Measurements from ENCODE around the gene UBL7.

DNA sequence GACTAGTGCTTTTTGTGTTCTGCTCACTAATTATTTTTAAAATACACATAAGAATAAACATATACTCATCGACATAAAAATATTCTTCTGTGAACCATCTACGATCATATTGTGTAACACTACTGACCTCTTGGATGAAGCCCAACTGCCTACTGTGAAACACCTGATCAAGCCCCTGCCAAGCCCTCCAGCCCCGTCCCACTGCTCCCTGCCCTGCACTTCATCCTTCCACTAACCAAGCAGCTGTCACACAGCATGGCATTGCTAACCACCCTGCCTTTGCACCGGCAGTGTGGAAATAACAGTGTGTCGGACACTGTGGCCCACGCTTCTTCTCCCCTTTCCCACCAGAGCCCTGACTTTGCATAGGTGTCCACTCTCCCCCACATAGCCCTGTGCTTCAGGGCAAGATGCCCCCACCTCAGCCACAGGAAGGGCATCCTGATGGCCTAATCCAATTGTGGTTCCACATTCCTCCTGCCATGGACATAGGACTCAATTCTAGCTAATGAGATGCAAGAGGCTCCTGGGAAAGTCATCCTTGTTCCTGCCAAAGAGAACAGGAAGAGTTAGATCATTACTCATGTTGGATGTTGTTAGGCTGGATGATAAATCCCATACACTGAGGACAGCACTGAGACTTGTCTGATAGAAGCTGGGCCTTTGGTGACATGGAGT lies 45.0 kb upstream of the UBL7 start:
- TF ChIP-seq CTCF (IDR thresholded peaks at IDR 0.05; ENCODE audit: low read depth, low read length, missing input control) (no peak), GABPA (IDR thresholded peaks at IDR 0.05 in 1 of 2, conservative IDR thresholded peaks at IDR 0.05 in 1 of 2) (no peak), YY1 (IDR thresholded peaks at IDR 0.05) (no peak), TAF1 (conservative IDR thresholded peaks at IDR 0.05) (no peak), HNF4A (conservative IDR thresholded peaks at IDR 0.05) (no peak), RAD21 (IDR thresholded peaks at IDR 0.05) (no peak), SP1 (IDR thresholded peaks at IDR 0.05) (no peak), EGR1 (IDR thresholded peaks at IDR 0.05; ENCODE audit: low read depth in 2 of 2) (no peak), FOXA2 (IDR thresholded peaks at IDR 0.05) (no peak), REST (IDR thresholded peaks at IDR 0.05) (no peak), FOXA1 (IDR thresholded peaks at IDR 0.05) (no peak), JUND (IDR thresholded peaks at IDR 0.05) (no peak)
- TF ChIP-seq, protein P1, sequence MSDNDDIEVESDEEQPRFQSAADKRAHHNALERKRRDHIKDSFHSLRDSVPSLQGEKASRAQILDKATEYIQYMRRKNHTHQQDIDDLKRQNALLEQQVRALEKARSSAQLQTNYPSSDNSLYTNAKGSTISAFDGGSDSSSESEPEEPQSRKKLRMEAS (IDR thresholded peaks at IDR 0.05), result no peak
- TF ChIP-seq, protein P2, sequence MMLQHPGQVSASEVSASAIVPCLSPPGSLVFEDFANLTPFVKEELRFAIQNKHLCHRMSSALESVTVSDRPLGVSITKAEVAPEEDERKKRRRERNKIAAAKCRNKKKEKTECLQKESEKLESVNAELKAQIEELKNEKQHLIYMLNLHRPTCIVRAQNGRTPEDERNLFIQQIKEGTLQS (IDR thresholded peaks at IDR 0.05), result no peak
